HUES48 (cell line): Measurements from ENCODE around the gene NUP210L.
A peak's percentile ranks its signal among the peaks of the same experiment; 100 is the strongest.

Source experiments
- H3K27ac ChIP-seq: one replicate; pipeline ENCODE4 v1.7.0; 2013; ENCODE audit warnings: low read depth, low read length, inconsistent platforms
- H3K27me3 ChIP-seq: 2 replicates; pipeline ENCODE4 v1.6.1; 2013; ENCODE audit warnings: mild to moderate bottlenecking, low read length; ENCODE audit not compliant: control insufficient read depth, insufficient read depth
- H3K36me3 ChIP-seq: 2 replicates; pipeline ENCODE4 v1.6.1; 2013; ENCODE audit warnings: low read length; ENCODE audit not compliant: control insufficient read depth, insufficient read depth
- H3K4me1 ChIP-seq: 2 replicates; pipeline ENCODE4 v1.6.1; 2013; ENCODE audit warnings: mild to moderate bottlenecking, low read length; ENCODE audit not compliant: control insufficient read depth, insufficient read depth
- H3K4me3 ChIP-seq: 2 replicates; pipeline ENCODE4 v1.5.1; 2013; ENCODE audit warnings: mild to moderate bottlenecking, low read depth, low read length
- H3K9ac ChIP-seq: 2 replicates; pipeline ENCODE4 v1.6.1; 2013; ENCODE audit warnings: mild to moderate bottlenecking, low read depth, low read length, moderate library complexity
- H3K9me3 ChIP-seq: 2 replicates; pipeline ENCODE4 v1.6.1; 2013; ENCODE audit warnings: low read length; ENCODE audit not compliant: control insufficient read depth, insufficient read depth

Gene NUP210L

GRCh38 chr1:153953859-153954365 is 201.0 kb downstream of the NUP210L start:
- Histone ChIP-seq H3K4me3 (no peak overlapping the region), H3K9ac (no peak overlapping the region), H3K36me3 (peaks cover 51% of the 10 kb centered on the region), H3K9me3 (no peaks in the 10 kb centered on the region), H3K27ac (no peak overlapping the region), H3K4me1 (peaks cover 6% of the 10 kb centered on the region), H3K27me3 (no peaks in the 10 kb centered on the region)

GRCh38 chr1:153951801-153952200 is 203.1 kb downstream of the NUP210L start:
- Histone ChIP-seq H3K4me1 (peaks cover 4% of the 10 kb centered on the region; the same call in 1 of the 2 replicates), H3K4me3 (no peak overlapping the region), H3K36me3 (peaks cover 70% of the 10 kb centered on the region), H3K9me3 (no peaks in the 10 kb centered on the region), H3K9ac (no peak overlapping the region), H3K27ac (no peak overlapping the region), H3K27me3 (no peaks in the 10 kb centered on the region)

- Histone ChIP-seq H3K27me3 (no peaks in the 10 kb centered on the region), H3K4me3 (no peak overlapping the region), H3K9me3 (no peaks in the 10 kb centered on the region), H3K27ac (no peak overlapping the region), H3K4me1 (peaks cover 4% of the 10 kb centered on the region; the same call in 1 of the 2 replicates), H3K36me3 (peaks cover 70% of the 10 kb centered on the region), H3K9ac (no peak overlapping the region)
These were observed 203.7 kb downstream of the NUP210L start for GRCh38 chr1:153951183-153951582.

GRCh38 chr1:153946622-153947241 is 208.1 kb downstream of the NUP210L start, which contains the start of gene DENND4B:
Gene DENND4B, minus strand, starts transcription at chr1:153946718. Its CDS starts 2,344 bp downstream, at chr1:153944374.
- Histone ChIP-seq H3K9ac (peak within 1 kb of the TSS; percentile 86), H3K4me3 (peak within 1 kb of the TSS; percentile 75), H3K36me3 (peaks cover 60% of the 10 kb centered on the region), H3K9me3 (no peaks in the 10 kb centered on the region), H3K27ac (peak within 1 kb of the TSS; percentile 65), H3K4me1 (peaks cover 10% of the 10 kb centered on the region; the same call in 1 of the 2 replicates), H3K27me3 (no peaks in the 10 kb centered on the region)

- peak overlapping the region; percentile 86 for H3K9ac ChIP-seq
- H3K27me3 ChIP-seq = no peaks in the 10 kb centered on the region
- peaks cover 10% of the 10 kb centered on the region; the same call in 1 of the 2 replicates for H3K4me1 ChIP-seq
- peak overlapping the region; percentile 75 for H3K4me3 ChIP-seq
- H3K36me3 ChIP-seq = peaks cover 59% of the 10 kb centered on the region
- peak overlapping the region; percentile 59 for H3K27ac ChIP-seq
- no peaks in the 10 kb centered on the region for H3K9me3 ChIP-seq
These were observed 208.9 kb downstream of the NUP210L start for GRCh38 chr1:153945795-153946621.

GRCh38 chr1:153945131-153945794 is 209.6 kb downstream of the NUP210L start:
- Histone ChIP-seq H3K9ac (peak overlapping the region; percentile 86; the same call in 1 of the 2 replicates), H3K4me3 (peak overlapping the region; percentile 75), H3K9me3 (no peaks in the 10 kb centered on the region), H3K27me3 (no peaks in the 10 kb centered on the region), H3K36me3 (peaks cover 58% of the 10 kb centered on the region), H3K4me1 (peaks cover 10% of the 10 kb centered on the region; the same call in 1 of the 2 replicates), H3K27ac (peak overlapping the region; percentile 59)

GRCh38 chr1:153944827-153945117 is 210.1 kb downstream of the NUP210L start:
- Histone ChIP-seq H3K27ac (no peak overlapping the region), H3K4me1 (peaks cover 10% of the 10 kb centered on the region; the same call in 1 of the 2 replicates), H3K9ac (no peak overlapping the region), H3K4me3 (peak overlapping the region; percentile 75; the same call in 1 of the 2 replicates), H3K36me3 (peaks cover 59% of the 10 kb centered on the region), H3K27me3 (no peaks in the 10 kb centered on the region), H3K9me3 (no peaks in the 10 kb centered on the region)

- Histone ChIP-seq H3K27me3 (no peaks in the 10 kb centered on the region), H3K27ac (no peak overlapping the region), H3K4me3 (no peak overlapping the region), H3K9ac (no peak overlapping the region), H3K9me3 (no peaks in the 10 kb centered on the region), H3K36me3 (peaks cover 64% of the 10 kb centered on the region), H3K4me1 (peaks cover 10% of the 10 kb centered on the region; the same call in 1 of the 2 replicates)
These were observed 210.7 kb downstream of the NUP210L start for GRCh38 chr1:153944005-153944826.

GRCh38 chr1:153942766-153943549 is 211.9 kb downstream of the NUP210L start:
- Histone ChIP-seq H3K36me3 (peaks cover 58% of the 10 kb centered on the region), H3K4me1 (peaks cover 10% of the 10 kb centered on the region; the same call in 1 of the 2 replicates), H3K27ac (no peak overlapping the region), H3K27me3 (no peaks in the 10 kb centered on the region), H3K9me3 (no peaks in the 10 kb centered on the region), H3K4me3 (no peak overlapping the region), H3K9ac (no peak overlapping the region)
